Endothelial cell of umbilical vein (primary cell): ENCODE measurements around the gene TRAF3IP1. TPM values are rescaled to one million over a fixed set of nuclear protein-coding genes. Genes with fewer than 3 reads are reported as not detected.

ENCODE experiments used
- BruUV-seq: library from RNA; stranded (reverse); fragments of 400-500 nt; replicated peaks from 2 replicates; lab custom pipeline; 2021; lab: Mats Ljungman, UMichigan
- CTCF ChIA-PET: fragments of 300-600, 350-600 bp; sonication (Branson Sonifier 250); formaldehyde crosslinking; loops from one replicate; lab custom pipeline; 2021; ENCODE audit warnings: antibody characterized with exemption, inconsistent platforms; lab: Charles Lee
- POLR2A ChIA-PET: fragments of 300-600, 350-600 bp; sonication (Branson Sonifier 250); formaldehyde crosslinking; loops from one replicate; lab custom pipeline; 2021; ENCODE audit warnings: antibody characterized with exemption, inconsistent platforms; lab: Charles Lee
- DNase-seq: peaks from one replicate; pipeline ENCODE4 v3.0.0-alpha.2; 2011; ENCODE audit warnings: low read depth, low spot score
- FAIRE-seq: peaks from 2 replicates; lab custom pipeline; 2011; peaks lifted over from hg19 to GRCh38; lab: Jason Lieb, UNC
- H2AFZ ChIP-seq: 2 replicates; pipeline ENCODE4 v1.6.0; 2012; ENCODE audit warnings: low read depth, low read length, control low read depth, inconsistent platforms
- H3K27ac ChIP-seq: 2 replicates; pipeline ENCODE4 v1.5.1; 2011; ENCODE audit warnings: low read depth, mild to moderate bottlenecking, control low read depth, low read length, moderate library complexity; ENCODE audit not compliant: insufficient read depth
- H3K27me3 ChIP-seq, 2 experiments: 2 replicates each; pipeline versions ENCODE4 v1.6.0 to v1.6.1; 2011; ENCODE audit warnings: low read length in 2 of 2, mixed read lengths in 1 of 2; ENCODE audit not compliant: control insufficient read depth in 2 of 2, insufficient read depth in 2 of 2
- H3K36me3 ChIP-seq, 2 experiments: 2 replicates in 1 of 2; 3 replicates in 1 of 2; pipeline ENCODE4 v1.5.1; 2011; ENCODE audit warnings: low read length in 2 of 2, mild to moderate bottlenecking in 1 of 2, moderate library complexity in 1 of 2; ENCODE audit not compliant: control insufficient read depth in 2 of 2, insufficient read depth in 2 of 2; ENCODE audit errors: extremely low read depth in 1 of 2
- H3K4me1 ChIP-seq: 3 replicates; pipeline ENCODE4 v1.5.1; 2011; ENCODE audit warnings: mild to moderate bottlenecking, low read length; ENCODE audit not compliant: control insufficient read depth, insufficient read depth; ENCODE audit errors: extremely low read depth
- H3K4me2 ChIP-seq: 2 replicates; pipeline ENCODE4 v1.6.1; 2011; ENCODE audit warnings: low read length, control low read depth, mixed read lengths; ENCODE audit not compliant: insufficient read depth
- H3K4me3 ChIP-seq, 3 experiments: fragments of 200-600 bp in 1 of 3; sonication (generic), shearing (Covaris generic) in 1 of 3; replicated peaks in 1 of 3; 2 replicates each; pipeline ENCODE4 v1.5.1; 2011 to 2016; ENCODE audit warnings: control low read depth in 3 of 3, low read length in 3 of 3, mild to moderate bottlenecking in 2 of 3, inconsistent platforms in 1 of 3, low read depth in 1 of 3, moderate library complexity in 1 of 3; ENCODE audit not compliant: insufficient read depth in 1 of 3
- H3K79me2 ChIP-seq: 2 replicates; pipeline ENCODE4 v1.6.0; 2012; ENCODE audit warnings: low read length, inconsistent platforms; ENCODE audit not compliant: control insufficient read depth, insufficient read depth
- H3K9ac ChIP-seq: replicated peaks from 2 replicates; pipeline ENCODE3; 2011; ENCODE audit warnings: low read length, control low read depth; ENCODE audit not compliant: insufficient read depth; ENCODE audit errors: extremely low read depth
- H3K9me1 ChIP-seq: replicated peaks from 3 replicates; pipeline ENCODE4 v1.6.0; 2011; ENCODE audit warnings: mild to moderate bottlenecking, low read length; ENCODE audit not compliant: control insufficient read depth, insufficient read depth; ENCODE audit errors: extremely low read depth
- H3K9me3 ChIP-seq: replicated peaks from 2 replicates; pipeline ENCODE4 v1.5.1; 2012; ENCODE audit warnings: low read length, inconsistent platforms; ENCODE audit not compliant: control insufficient read depth, insufficient read depth
- H4K20me1 ChIP-seq: replicated peaks from 2 replicates; pipeline ENCODE3; 2011; ENCODE audit warnings: mild to moderate bottlenecking, low read length; ENCODE audit not compliant: control insufficient read depth, insufficient read depth; ENCODE audit errors: extremely low read depth
- EZH2 ChIP-seq: IDR thresholded peaks from 2 replicates; pipeline ENCODE4 v1.6.1; 2012; ENCODE audit warnings: borderline replicate concordance, low read depth, mild to moderate bottlenecking, moderate library complexity, low read length, inconsistent platforms; ENCODE audit not compliant: severe bottlenecking
- MAX ChIP-seq: IDR thresholded peaks from 2 replicates; pipeline ENCODE4 v1.6.1; 2011; ENCODE audit not compliant: insufficient read depth, insufficient read length
- POLR2AphosphoS5 ChIP-seq: IDR thresholded peaks from 2 replicates; pipeline ENCODE4 v1.6.1; 2012; ENCODE audit warnings: low read depth, mild to moderate bottlenecking, control low read depth, low read length, moderate library complexity; ENCODE audit not compliant: insufficient read depth
- dilution Hi-C: fragments of 300-500 bp; cut with MboI; formaldehyde crosslinking; loops from one replicate; pipeline ENCODE4 v1.15.0; 2019; ENCODE audit warnings: low sequenced_read_pairs; ENCODE audit not compliant: extremely low pct_ligation_motif_present
- intact Hi-C: fragments of 100-400 bp; cut with micrococcal nuclease; formaldehyde crosslinking; loops from one replicate; pipeline ENCODE4 v1.10.0; 2022
- polyA plus RNA-seq, 4 experiments: library from polyadenylated mRNA; depleted of rRNA in 3 of 4; stranded (reverse) in 3 of 4; unstranded in 1 of 4; fragments of >200 nt; gene quantifications; 2 replicates each; pipeline versions ENCODE4 v1.2.1 to v1.2.3, GENCODE V29; 2011 to 2012; ENCODE audit warnings: missing spikeins in 1 of 4
- total RNA-seq: library from RNA; stranded (reverse); gene quantifications from 2 replicates; pipeline ENCODE4 v1.2.3, GENCODE V29; 2021

Gene TRAF3IP1
- total and polyA plus RNA-seq, 2 donors (not counting 3 experiments of a cell fraction or from before 2014, with no cell fraction given) = 3.4 to 15.9 TPM

GRCh38 chr2:238325694-238326093 lies 5.4 kb downstream of the TRAF3IP1 start:
- CTCF ChIA-PET = no interaction called here
- dilution Hi-C loops = no loop called here
- FAIRE-seq = no peak

GRCh38 chr2:238326801-238327365 lies 6.6 kb downstream of the TRAF3IP1 start:
- Histone ChIP-seq H3K9ac (no peak overlapping the region), H3K9me3 (no peaks in the 10 kb centered on the region), H3K36me3 (peaks cover 0 to 7% of the 10 kb centered on the region in 2 experiments), H2AFZ (no peak overlapping the region), H3K79me2 (peaks cover 2% of the 10 kb centered on the region), H3K9me1 (no peaks in the 10 kb centered on the region), H3K4me1 (no peaks in the 10 kb centered on the region), H3K4me3 (no peak overlapping the region), H4K20me1 (no peaks in the 10 kb centered on the region), H3K4me2 (no peak overlapping the region), H3K27ac (no peak overlapping the region), H3K27me3 (no peaks in the 10 kb centered on the region)
- FAIRE-seq = no peak
- BruUV-seq = no TSS peak
- ChIA-PET CTCF (no interaction called here), POLR2A (no interaction called here)
- DNase-seq = no peak
- TF ChIP-seq POLR2AphosphoS5 (no peak), EZH2 (no peak)
- dilution Hi-C loops = no loop called here
- intact Hi-C loops = no loop called here

More at GRCh38 chr2:238325694-238326093, 5.4 kb downstream of the TRAF3IP1 start:
- Histone ChIP-seq H3K36me3 (peaks cover 0 to 7% of the 10 kb centered on the region in 2 experiments), H3K9me3 (no peaks in the 10 kb centered on the region), H4K20me1 (no peaks in the 10 kb centered on the region), H3K79me2 (peaks cover 2% of the 10 kb centered on the region), H2AFZ (no peak overlapping the region), H3K4me3 (no peak overlapping the region), H3K27me3 (no peaks in the 10 kb centered on the region), H3K27ac (no peak overlapping the region), H3K9me1 (no peaks in the 10 kb centered on the region), H3K9ac (no peak overlapping the region), H3K4me2 (no peak overlapping the region), H3K4me1 (peaks cover 5% of the 10 kb centered on the region)
- intact Hi-C loops = no loop called here
- BruUV-seq = no TSS peak
- DNase-seq = no peak
- POLR2A ChIA-PET = no interaction called here
- TF ChIP-seq MAX = no peak
